ENCODE measurements around the gene EEF1A2.

DNA sequence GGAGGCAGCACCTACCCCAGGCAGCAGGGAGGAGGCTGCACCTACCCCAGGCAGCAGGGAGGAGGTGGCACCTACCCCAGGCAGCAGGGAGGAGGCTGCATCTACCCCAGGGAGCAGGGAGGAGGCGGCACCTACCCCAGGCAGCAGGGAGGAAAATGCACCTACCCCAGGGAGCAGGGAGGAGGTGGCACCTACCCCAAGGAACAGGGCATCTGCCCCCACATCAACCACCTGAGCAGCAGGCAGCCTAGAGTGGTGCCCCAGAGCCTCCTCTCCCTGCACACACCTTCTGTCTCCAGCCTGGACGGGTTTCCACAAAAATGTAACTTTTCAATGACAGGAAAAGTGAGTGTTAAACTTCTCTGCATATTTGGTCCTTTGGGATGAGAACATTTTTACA is 36.6 kb downstream of the EEF1A2 start:
- TF ChIP-seq, protein P1, sequence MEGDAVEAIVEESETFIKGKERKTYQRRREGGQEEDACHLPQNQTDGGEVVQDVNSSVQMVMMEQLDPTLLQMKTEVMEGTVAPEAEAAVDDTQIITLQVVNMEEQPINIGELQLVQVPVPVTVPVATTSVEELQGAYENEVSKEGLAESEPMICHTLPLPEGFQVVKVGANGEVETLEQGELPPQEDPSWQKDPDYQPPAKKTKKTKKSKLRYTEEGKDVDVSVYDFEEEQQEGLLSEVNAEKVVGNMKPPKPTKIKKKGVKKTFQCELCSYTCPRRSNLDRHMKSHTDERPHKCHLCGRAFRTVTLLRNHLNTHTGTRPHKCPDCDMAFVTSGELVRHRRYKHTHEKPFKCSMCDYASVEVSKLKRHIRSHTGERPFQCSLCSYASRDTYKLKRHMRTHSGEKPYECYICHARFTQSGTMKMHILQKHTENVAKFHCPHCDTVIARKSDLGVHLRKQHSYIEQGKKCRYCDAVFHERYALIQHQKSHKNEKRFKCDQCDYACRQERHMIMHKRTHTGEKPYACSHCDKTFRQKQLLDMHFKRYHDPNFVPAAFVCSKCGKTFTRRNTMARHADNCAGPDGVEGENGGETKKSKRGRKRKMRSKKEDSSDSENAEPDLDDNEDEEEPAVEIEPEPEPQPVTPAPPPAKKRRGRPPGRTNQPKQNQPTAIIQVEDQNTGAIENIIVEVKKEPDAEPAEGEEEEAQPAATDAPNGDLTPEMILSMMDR (IDR thresholded peaks at IDR 0.05): no peak
- TF ChIP-seq POLR2A (IDR thresholded peaks at IDR 0.05): no peak
